Gastrocnemius medialis (tissue), 4 donors: Measurements from ENCODE around the gene TSC2. TPM values are rescaled to one million over a fixed set of nuclear protein-coding genes. Genes with fewer than 3 reads are reported as not detected.

Experiments used
- ATAC-seq, 2 donors: fragments of 150-250 bp; one replicate each; pipeline ENCODE4 v1.9.1; 2016
- DNase-seq, 2 donors: peaks; one replicate each; pipeline ENCODE4 v3.0.0-alpha.2; 2019
- H3K27ac ChIP-seq, 4 donors: fragments of 200-600 bp; sonication (generic); 1 replicate in 1 of 4; 2 replicates in 3 of 4; pipeline ENCODE4 v1.5.1; 2016 to 2018; ENCODE audit warnings: mild to moderate bottlenecking in 2 of 4, moderate library complexity in 1 of 4
- H3K27me3 ChIP-seq, 3 donors: fragments of 200-600 bp; sonication (generic) in 2 of 3; 1 replicate in 1 of 3; 2 replicates in 2 of 3; pipeline versions ENCODE4 v1.5.1 to v1.6.0; 2016 to 2019; ENCODE audit warnings: mild to moderate bottlenecking in 1 of 3, moderate library complexity in 1 of 3
- H3K36me3 ChIP-seq, 2 donors: fragments of 200-600 bp; sonication (generic) in 1 of 2; one replicate each; pipeline ENCODE4 v1.5.1; 2017 to 2018
- H3K4me1 ChIP-seq, 2 donors: fragments of 200-600 bp; sonication (generic) in 1 of 2; one replicate each; pipeline ENCODE4 v1.5.1; 2016 to 2017; ENCODE audit warnings: mild to moderate bottlenecking in 2 of 2
- H3K4me3 ChIP-seq, 4 donors: fragments of 200-600 bp; sonication (generic) in 3 of 4; 1 replicate in 1 of 4; 2 replicates in 3 of 4; pipeline ENCODE4 v1.5.1; 2016 to 2019; ENCODE audit warnings: mild to moderate bottlenecking in 2 of 4
- H3K9me3 ChIP-seq, 3 donors: fragments of 200-600 bp; sonication (generic) in 2 of 3; 1 replicate in 1 of 3; 2 replicates in 2 of 3; pipeline ENCODE4 v1.5.1; 2016 to 2019
- CTCF ChIP-seq, 5 experiments: fragments of 450-650 bp in 3 of 5; fragments of 200-600 bp in 2 of 5; sonication (generic) in 2 of 5; IDR thresholded peaks in 4 of 5; conservative IDR thresholded peaks in 1 of 5; 1 replicate in 4 of 5; 2 replicates in 1 of 5; pipeline ENCODE4 v1.5.1; 2016 to 2019; ENCODE audit warnings: antibody characterized with exemption in 5 of 5, mild to moderate bottlenecking in 3 of 5, moderate library complexity in 3 of 5
- POLR2A ChIP-seq, 2 donors: fragments of 450-650 bp; IDR thresholded peaks; one replicate each; pipeline ENCODE4 v1.6.1; 2017; ENCODE audit warnings: antibody characterized with exemption in 2 of 2, mild to moderate bottlenecking in 2 of 2, moderate library complexity in 2 of 2
- in situ Hi-C, 4 donors: fragments of 200-750 bp; cut with MboI; loops; one replicate each; pipeline versions ENCODE4 v1.15.0 to v1.8.0; 2017; ENCODE audit warnings: low sequenced_read_pairs in 4 of 4
- intact Hi-C: fragments of 100-400 bp; cut with DNase I; formaldehyde crosslinking; loops from one replicate; pipeline ENCODE4 v1.15.1; 2023; ENCODE audit warnings: low total_unique reads
- total RNA-seq, 4 donors: library from RNA; depleted of rRNA; stranded (reverse); fragments of >200 nt; gene quantifications; one replicate each; pipeline versions ENCODE4 v1.1.0 to v1.2.3, GENCODE V29; 2016

The TSC2 gene
- total RNA-seq, 4 donors from 2014 or later, result 44.5 to 62.7 (median 53.8) TPM

GRCh38 chr16:2078096-2078495, 30.3 kb downstream of the TSC2 start:
- Histone ChIP-seq H3K27me3 (no peaks in the 10 kb centered on the region), H3K9me3 (no peaks in the 10 kb centered on the region), H3K4me1 (no peaks in the 10 kb centered on the region), H3K4me3 (no peak overlapping the region), H3K36me3 (peaks cover 0 to 80% of the 10 kb centered on the region in 2 donors), H3K27ac (no peak overlapping the region)
- intact Hi-C loops (no loop called here), in situ Hi-C loops (no loop called here)
- no peak for ATAC-seq
- no peak for TF ChIP-seq POLR2A (IDR thresholded peaks at IDR 0.05)
- TF ChIP-seq CTCF (IDR thresholded peaks at IDR 0.05 in 4 of 5, conservative IDR thresholded peaks at IDR 0.05 in 1 of 5), result no peak
- DNase-seq, result no peak

- TF ChIP-seq CTCF (IDR thresholded peaks at IDR 0.05 in 4 of 5, conservative IDR thresholded peaks at IDR 0.05 in 1 of 5) (no peak), POLR2A (IDR thresholded peaks at IDR 0.05) (no peak)
- in situ Hi-C loops, result no loop called here
- Histone ChIP-seq H3K36me3 (peaks cover 0 to 83% of the 10 kb centered on the region in 2 donors), H3K9me3 (no peaks in the 10 kb centered on the region), H3K4me1 (no peaks in the 10 kb centered on the region), H3K4me3 (no peak overlapping the region), H3K27ac (no peak overlapping the region), H3K27me3 (no peaks in the 10 kb centered on the region)
- intact Hi-C loops, result no loop called here
- no peak for ATAC-seq
- no peak for DNase-seq
Measured at GRCh38 chr16:2078691-2079090, 30.9 kb downstream of the TSC2 start.

GRCh38 chr16:2079311-2079800, 31.6 kb downstream of the TSC2 start:
- DNase-seq (no peak), ATAC-seq (no peak)
- Histone ChIP-seq H3K27ac (no peak overlapping the region), H3K4me1 (no peaks in the 10 kb centered on the region), H3K4me3 (no peak overlapping the region), H3K9me3 (no peaks in the 10 kb centered on the region), H3K27me3 (no peaks in the 10 kb centered on the region), H3K36me3 (peaks cover 0 to 80% of the 10 kb centered on the region in 2 donors)
- intact Hi-C loops, result no loop called here
- TF ChIP-seq POLR2A (IDR thresholded peaks at IDR 0.05), result no peak
- in situ Hi-C loops, result no loop called here

GRCh38 chr16:2079991-2080390, 32.2 kb downstream of the TSC2 start:
- no peaks in the 10 kb centered on the region for H3K9me3 ChIP-seq
- H3K36me3 ChIP-seq, result peaks cover 0 to 80% of the 10 kb centered on the region in 2 donors
- no peak overlapping the region for H3K27ac ChIP-seq
- TF ChIP-seq POLR2A (IDR thresholded peaks at IDR 0.05) (no peak), CTCF (IDR thresholded peaks at IDR 0.05 in 4 of 5, conservative IDR thresholded peaks at IDR 0.05 in 1 of 5) (no peak)
- H3K27me3 ChIP-seq, result no peaks in the 10 kb centered on the region
- no peaks in the 10 kb centered on the region for H3K4me1 ChIP-seq
- in situ Hi-C loops, result no loop called here
- no peak for ATAC-seq
- intact Hi-C loops, result no loop called here
- no peak overlapping the region for H3K4me3 ChIP-seq
- no peak for DNase-seq

GRCh38 chr16:2081201-2082084, 33.7 kb downstream of the TSC2 start:
- no peaks in the 10 kb centered on the region for H3K27me3 ChIP-seq
- no peak for DNase-seq
- intact Hi-C loops (no loop called here), in situ Hi-C loops (no loop called here)
- no peak for TF ChIP-seq POLR2A (IDR thresholded peaks at IDR 0.05)
- no peak for TF ChIP-seq CTCF (IDR thresholded peaks at IDR 0.05 in 4 of 5, conservative IDR thresholded peaks at IDR 0.05 in 1 of 5)
- no peak overlapping the region for H3K4me3 ChIP-seq
- H3K4me1 ChIP-seq, result no peaks in the 10 kb centered on the region
- H3K27ac ChIP-seq, result no peak overlapping the region
- no peaks in the 10 kb centered on the region for H3K9me3 ChIP-seq
- H3K36me3 ChIP-seq, result peaks cover 0 to 81% of the 10 kb centered on the region in 2 donors
- ATAC-seq, result no peak
